Measurements from ENCODE around the gene GABRD.

The GABRD gene

DNA sequence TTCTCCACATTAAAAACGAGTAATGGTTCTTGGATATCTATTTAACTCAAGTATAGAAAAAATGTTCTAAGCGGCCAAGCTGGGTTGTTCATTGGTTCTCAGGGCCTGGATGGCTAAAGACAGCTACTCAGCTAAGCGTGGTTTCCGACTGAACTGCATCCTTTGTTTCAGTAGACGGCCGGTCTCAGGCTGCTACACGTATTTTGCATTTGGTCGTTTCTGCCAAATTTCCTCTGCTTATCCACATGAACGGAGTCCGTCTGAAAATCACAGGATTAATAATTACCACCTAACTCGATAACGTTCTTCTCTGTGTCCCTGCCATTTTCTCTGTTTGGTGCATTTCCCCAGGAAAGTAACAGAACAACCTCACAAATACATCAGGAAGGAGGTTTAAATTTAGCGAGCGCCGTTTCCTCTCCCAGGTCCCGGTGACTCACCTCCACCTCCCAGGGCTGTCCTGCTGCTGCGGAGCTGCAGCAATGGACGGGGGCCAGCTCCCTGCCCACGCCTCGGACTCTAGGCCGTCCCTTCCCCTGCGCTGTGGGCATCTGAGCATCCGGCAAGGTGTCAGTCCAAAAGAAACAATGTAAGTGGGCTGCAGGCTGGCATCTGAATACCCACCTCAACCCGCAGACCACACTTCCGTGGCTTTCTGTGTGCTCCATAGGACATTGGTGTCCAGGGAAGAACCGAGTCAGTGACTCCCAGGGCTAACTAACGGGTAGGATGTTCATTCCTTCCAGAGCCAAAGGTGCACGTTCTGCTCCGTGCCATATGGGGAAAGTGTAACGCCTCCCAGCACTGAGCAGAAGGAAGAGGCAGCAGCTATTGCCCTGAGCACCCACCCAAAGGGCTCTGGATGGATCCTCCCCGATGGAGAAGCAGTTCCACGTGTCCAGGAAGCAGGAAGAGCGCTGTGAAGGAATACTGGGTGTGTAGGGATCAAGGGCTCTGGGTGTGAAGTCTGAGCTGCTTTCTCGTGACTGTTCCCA, 4.1 kb upstream of the GABRD start:
- no peak overlapping the region for H3K4me3 ChIP-seq (ENCODE audit: low read depth, low read length)

DNA sequence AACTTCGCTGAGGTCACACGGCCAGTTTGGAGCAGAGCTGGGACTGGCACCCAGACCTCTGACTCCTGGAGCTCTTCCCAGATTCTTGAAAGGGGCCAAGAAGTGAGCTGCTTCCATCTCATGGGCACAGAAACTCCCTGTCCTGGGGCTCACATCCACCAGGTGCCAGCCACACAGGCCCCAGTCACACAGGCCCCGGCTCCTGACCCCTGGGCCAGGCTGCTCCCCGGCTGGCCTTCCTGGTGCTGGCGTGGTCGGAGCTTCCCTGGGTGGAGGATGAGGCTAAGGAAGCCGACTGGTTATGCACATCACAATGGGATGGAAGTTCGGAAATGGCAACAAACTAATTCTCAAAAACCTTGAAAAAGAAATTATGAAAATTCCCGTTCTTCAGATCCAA, 3.0 kb upstream of the GABRD start:
- no peak overlapping the region for H3K4me3 ChIP-seq (ENCODE audit: low read depth, low read length)

DNA sequence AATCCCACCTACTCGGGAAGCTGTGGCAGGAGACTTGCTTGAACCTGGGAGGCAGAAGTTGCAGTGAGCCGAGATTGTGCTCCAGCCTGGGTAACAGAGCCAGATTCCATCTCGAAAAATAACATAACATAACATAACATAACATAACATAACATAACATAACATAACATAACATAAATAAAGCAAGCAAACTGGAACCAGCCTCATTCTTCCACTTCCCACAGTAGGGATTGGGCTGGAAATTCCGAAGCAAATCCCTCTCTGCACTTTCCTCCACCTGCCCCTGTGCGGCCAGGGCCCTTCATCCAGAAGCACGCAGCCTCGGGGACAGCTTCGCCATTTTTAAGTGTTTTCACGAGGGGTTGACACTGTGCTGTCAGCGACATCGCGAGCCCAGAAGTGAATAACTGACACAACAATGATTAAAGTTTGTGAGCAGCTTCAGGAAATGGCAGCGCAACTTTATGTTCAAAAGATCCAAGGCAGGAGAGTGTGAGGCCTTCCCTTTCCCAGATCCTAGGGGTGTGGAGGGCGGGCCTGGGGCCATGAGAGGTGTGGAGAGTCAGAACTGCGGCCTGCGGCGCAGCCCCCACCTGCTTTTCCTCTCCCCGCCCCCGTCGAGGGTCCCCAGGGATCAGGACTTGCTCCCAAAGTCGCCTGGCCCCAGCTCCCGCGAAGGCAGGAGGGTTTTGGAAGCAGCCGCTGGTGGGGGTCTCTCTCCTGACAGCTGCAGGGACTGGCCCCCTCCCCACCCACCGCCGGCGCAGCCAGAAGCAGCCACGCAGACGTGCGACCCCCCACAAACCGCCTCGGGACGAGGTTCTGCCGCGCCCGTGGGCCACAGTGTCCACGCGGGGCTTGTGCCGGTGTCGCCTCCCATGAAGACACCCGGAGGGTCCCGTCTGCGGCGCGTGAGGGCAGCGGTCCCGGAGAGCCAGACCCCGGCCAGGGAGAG, 651 bp upstream of the GABRD start:
- H3K4me3 ChIP-seq (ENCODE audit: low read depth, low read length), result peak overlapping the region; percentile 17

DNA sequence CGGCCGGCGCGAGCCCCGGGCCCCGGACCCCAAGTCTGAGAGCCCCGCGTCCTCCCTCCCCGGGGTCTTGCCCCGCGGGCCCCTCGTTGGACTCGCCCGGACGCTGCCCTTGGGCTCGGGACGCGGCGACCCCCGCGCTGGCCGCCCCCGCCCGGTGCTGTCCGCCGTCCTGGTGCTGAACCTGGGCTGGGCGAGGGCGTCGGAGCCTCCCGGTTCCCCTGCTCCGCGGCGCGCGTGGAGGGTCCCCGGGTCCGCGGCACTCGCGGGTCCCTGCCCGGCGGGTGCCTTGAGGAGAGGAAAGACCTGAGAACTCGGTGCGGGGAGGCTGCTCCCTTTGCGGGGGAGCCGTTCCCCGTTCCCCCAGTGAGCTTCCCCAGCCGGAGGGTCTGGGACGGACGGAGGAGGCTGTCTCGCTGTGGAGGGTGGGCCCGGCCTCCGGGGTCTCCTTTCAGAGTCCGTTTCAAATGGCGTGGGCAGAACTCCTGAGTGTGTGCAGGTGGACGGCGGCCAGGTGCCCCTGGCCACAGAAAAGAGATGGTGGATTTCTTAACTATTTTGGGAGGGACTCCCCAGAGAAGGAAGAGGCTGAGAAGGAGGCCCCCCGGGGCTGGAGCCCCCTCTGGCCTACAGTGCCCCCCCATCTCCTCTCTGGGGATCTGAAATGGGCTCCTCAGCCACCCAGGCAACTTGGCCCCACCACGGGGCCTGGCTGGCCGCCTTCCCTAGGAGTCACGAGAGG, 595 bp downstream of the GABRD start:
- H3K4me3 ChIP-seq (ENCODE audit: low read depth, low read length), result peak overlapping the region; percentile 17

- no peak overlapping the region for H3K4me3 ChIP-seq (ENCODE audit: low read depth, low read length)
These were observed 1.1 kb downstream of the GABRD start for GRCh38 chr1:2020310-2020655.

DNA sequence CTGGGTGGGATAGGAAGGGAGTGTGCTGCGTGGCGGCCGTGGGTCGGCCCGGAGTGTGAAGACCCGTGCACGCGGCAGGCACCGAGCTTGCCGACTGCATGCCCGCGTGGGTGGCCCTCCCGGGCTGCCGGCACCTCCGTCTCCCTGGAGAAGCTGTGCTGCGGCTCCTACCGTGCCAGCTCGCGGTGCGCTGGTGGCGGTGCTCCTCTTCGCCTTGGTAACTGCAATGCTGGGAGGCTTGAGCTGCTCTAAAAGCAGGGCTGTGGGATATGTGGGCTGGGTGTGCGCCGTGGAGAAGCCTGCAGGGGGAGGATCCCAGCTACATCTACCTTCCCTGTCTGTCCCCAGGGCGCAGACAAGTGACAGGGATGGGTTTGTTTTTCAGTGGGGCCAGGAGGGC, 2.4 kb downstream of the GABRD start:
- H3K4me3 ChIP-seq (ENCODE audit: low read depth, low read length), result no peak overlapping the region

DNA sequence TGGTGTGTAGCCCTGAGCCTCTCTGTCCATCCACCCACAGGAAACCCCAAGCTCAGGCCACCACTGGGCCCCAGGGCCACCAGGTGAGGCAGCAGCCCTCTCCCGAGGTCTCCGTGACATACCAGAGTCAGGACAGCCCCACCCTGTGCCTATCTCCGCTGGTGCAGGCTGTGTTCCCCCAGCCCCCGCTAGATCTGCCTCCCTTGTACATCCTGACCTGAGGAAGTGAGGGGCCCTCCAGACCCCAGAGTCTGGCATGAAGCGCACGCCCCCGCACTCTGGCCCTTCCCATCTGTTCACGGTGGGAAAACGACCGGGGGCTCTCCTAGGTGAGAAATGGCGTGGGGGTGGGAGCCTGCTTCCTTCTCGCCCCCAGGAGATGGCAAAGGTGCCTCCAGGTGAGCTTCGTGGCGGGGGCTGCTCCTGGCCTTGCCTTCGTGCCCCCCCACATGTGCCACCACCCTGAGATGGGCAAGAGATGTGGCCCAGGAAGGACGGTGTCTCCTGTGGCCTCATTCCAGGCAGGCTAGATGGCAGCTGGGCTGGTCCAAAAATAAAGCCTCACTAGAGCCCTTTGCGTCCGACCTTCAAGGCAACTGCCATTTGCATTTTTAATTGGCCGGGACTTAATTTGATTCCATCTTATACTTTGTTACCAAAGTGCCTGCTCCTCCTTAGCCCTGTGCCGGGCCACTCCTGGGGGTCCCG, 3.1 kb downstream of the GABRD start:
- H3K4me3 ChIP-seq (ENCODE audit: low read depth, low read length), result no peak overlapping the region

DNA sequence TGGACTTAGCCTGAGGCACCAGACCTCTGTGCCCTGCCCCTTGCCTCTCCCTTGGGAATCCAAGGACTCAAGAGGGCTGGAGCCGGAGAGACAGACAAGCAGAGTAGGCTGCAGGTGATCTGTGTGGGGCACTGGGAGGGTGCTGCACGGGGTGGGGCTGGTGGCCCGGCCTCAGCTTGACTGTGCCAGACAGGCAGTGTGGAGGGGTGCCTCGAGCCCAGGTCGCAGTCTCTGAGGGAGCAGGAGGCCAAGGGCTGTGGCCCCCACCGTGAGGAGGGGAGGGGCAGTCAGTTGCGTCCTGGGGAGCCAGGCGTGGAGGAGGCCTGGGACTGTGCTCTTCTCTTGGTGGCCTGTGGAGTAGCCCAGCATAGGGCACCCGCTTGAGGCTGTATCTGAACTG, 4.0 kb downstream of the GABRD start:
- no peak overlapping the region for H3K4me3 ChIP-seq (ENCODE audit: low read depth, low read length)

- H3K4me3 ChIP-seq (ENCODE audit: low read depth, low read length), result no peak overlapping the region
These were observed 5.3 kb downstream of the GABRD start for GRCh38 chr1:2024451-2024850.

DNA sequence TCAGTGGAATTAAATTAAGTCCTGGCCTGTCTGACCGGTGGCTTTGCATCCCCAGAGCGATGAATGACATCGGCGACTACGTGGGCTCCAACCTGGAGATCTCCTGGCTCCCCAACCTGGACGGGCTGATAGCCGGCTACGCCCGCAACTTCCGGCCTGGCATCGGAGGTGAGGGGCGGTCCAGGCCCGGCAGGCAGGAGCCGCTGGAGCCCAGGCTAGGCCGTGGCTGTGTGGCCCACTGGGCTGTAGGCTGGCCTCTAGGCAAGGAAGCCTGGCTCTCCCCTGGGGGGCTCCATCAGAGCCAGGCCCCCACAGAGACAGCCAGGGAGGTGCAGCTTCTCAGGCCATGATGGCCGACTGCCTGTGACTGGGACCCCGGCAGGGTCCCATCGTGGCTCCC, 5.7 kb downstream of the GABRD start:
- no peak overlapping the region for H3K4me3 ChIP-seq (ENCODE audit: low read depth, low read length)

- H3K4me3 ChIP-seq (ENCODE audit: low read depth, low read length), result no peak overlapping the region
These were observed 6.4 kb downstream of the GABRD start for GRCh38 chr1:2025491-2025981.

DNA sequence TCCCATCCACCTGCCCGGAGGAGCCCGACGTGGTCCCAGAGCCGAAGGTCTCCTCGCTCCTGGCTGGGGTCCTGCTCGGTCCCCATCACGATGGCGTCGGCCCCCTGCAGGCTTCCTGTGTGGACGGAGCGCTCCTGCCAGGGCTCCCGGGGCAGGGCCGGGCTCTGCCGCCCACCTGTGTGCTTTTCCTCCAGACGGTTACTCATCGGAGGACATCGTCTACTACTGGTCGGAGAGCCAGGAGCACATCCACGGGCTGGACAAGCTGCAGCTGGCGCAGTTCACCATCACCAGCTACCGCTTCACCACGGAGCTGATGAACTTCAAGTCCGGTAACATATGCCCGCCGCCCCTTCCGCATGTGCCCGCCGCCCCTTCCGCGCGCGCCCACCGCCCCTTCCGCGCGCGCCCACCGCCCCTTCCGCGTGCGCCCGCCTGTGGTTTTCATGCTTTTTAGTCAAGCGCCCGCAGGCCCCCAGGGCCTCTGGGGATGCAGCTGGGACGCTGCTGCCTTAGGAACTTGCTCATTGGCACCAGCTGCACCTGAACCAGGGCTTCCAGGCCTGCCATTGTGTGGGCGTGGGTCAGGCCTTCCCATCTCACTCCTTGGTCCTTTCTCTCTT, 8.9 kb downstream of the GABRD start:
- no peak overlapping the region for H3K4me3 ChIP-seq (ENCODE audit: low read depth, low read length)

DNA sequence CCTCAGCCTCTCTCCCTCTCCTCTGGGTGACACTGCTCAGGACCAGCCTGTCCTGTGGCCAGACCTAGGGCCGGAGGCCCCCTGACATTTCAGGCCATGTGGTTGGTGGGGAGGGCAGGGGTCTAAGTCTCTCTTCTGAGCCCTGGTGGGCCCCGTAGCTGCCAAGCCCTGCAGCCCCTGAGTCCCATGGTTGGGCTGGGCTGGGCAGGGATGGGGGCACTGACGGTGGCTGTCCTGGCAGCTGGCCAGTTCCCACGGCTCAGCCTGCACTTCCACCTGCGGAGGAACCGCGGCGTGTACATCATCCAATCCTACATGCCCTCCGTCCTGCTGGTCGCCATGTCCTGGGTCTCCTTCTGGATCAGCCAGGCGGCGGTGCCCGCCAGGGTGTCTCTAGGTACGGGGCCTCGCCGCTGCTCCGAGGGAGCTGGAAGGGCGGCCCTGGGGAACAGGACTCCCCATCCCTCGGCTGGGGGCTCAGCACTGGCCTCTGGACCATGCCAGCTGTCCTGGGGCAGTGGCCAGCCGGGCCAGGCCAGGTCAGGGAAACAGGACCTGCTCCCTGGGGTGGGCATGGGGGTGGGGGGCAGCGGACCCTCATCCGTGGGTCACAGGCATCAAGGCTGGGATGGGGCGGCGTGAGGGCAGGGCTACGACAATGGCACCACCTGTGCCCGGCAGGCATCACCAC, 9.9 kb downstream of the GABRD start:
- H3K4me3 ChIP-seq (ENCODE audit: low read depth, low read length), result no peak overlapping the region

DNA sequence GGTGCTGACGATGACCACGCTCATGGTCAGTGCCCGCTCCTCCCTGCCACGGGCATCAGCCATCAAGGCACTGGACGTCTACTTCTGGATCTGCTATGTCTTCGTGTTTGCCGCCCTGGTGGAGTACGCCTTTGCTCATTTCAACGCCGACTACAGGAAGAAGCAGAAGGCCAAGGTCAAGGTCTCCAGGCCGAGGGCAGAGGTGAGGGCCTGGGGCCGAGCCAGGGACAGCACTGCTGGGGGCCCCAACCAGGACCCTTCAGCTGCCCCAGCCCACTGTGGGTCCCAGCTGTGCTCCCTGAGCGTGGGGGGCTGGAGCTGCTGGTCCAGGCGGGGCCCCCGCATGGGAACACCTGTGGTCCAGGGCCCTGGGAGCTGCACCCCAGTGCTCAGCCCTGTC, 10.4 kb downstream of the GABRD start:
- H3K4me3 ChIP-seq (ENCODE audit: low read depth, low read length), result no peak overlapping the region

DNA sequence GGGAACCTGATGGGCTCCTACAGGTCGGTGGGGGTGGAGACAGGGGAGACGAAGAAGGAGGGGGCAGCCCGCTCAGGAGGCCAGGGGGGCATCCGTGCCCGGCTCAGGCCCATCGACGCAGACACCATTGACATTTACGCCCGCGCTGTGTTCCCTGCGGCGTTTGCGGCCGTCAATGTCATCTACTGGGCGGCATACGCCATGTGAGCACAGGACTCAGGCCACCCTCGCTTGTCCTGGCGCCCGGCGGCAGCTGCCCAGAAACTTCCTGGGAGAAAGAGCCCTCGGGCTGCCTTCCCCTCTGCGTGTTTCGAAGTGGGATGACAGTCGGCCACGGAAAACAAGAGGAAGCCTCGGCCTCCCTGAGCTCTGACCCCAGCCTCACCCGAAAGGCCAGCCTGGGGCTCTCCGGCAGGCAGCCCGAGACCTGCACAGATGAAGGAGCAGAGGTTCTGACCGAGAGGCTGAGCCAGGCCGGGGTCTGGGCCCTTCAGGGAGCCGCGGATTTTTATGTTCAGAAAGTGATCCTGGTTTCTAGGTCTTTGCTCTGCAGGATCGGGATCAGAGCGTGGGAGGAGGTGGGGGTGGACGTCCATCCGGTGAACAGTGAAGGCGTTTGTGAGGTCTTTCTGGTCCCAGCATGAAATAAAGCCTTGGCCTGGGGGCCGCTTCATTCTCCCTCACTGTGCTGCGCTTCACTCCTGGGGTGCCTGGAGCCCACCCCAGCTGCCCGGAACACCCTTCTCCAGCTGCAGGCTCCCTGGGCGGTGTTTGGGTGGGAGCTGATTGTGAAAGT, 11.1 kb downstream of the GABRD start:
- no peak overlapping the region for H3K4me3 ChIP-seq (ENCODE audit: low read depth, low read length)

- H3K4me3 ChIP-seq (ENCODE audit: low read depth, low read length), result no peak overlapping the region
These were observed 12.7 kb downstream of the GABRD start for GRCh38 chr1:2031546-2032540.

GRCh38 chr1:2032737-2033136, 13.6 kb downstream of the GABRD start:
- H3K4me3 ChIP-seq (ENCODE audit: low read depth, low read length), result no peak overlapping the region
